Loucy (cell line): Measurements from ENCODE around the gene EFNA5.

Source experiments
- CTCF ChIP-seq: fragments of 200-600 bp; sonication (generic); conservative IDR thresholded peaks from 2 replicates; pipeline ENCODE4 v1.5.1; 2014; ENCODE audit warnings: mild to moderate bottlenecking, antibody characterized with exemption, low read length
- EZH2phosphoT487 ChIP-seq: fragments of 200-600 bp; IDR thresholded peaks from 2 replicates; pipeline ENCODE4 v1.6.1; 2018; ENCODE audit warnings: antibody characterized with exemption, mild to moderate bottlenecking, moderate library complexity, borderline replicate concordance

GRCh38 chr5:107539726-107540330, 130.9 kb downstream of the EFNA5 start:
- 0 out of 2 replicates have a peak, but pooled peaks have one; percentile 8 for TF ChIP-seq CTCF
- no peak for TF ChIP-seq EZH2phosphoT487
